Measurements from ENCODE around the gene ARPC5L.

Gene ARPC5L

GRCh38 chr9:124814164-124814535 is 47.8 kb upstream of the ARPC5L start:
- TF ChIP-seq SIN3A (IDR thresholded peaks at IDR 0.05; ENCODE audit: borderline replicate concordance, insufficient read depth, low read length) (no peak), TAF1 (IDR thresholded peaks at IDR 0.05; ENCODE audit: borderline replicate concordance, insufficient read depth, low read length) (no peak), REST (IDR thresholded peaks at IDR 0.05; ENCODE audit: insufficient read depth in 1 of 2, low read depth in 2 of 2, low read length in 2 of 2) (no peak), POLR2AphosphoS5 (IDR thresholded peaks at IDR 0.05; ENCODE audit: low read depth, low read length) (no peak), FOXP2 (optimal IDR thresholded peaks at IDR 0.05; ENCODE audit: borderline replicate concordance, extremely low read depth, extremely low read length, insufficient read depth) (no peak)

GRCh38 chr9:124815601-124816000 is 46.3 kb upstream of the ARPC5L start:
- TF ChIP-seq FOXP2 (optimal IDR thresholded peaks at IDR 0.05; ENCODE audit: borderline replicate concordance, extremely low read depth, extremely low read length, insufficient read depth) (no peak), SIN3A (IDR thresholded peaks at IDR 0.05; ENCODE audit: borderline replicate concordance, insufficient read depth, low read length) (no peak), TAF1 (IDR thresholded peaks at IDR 0.05; ENCODE audit: borderline replicate concordance, insufficient read depth, low read length) (no peak), REST (IDR thresholded peaks at IDR 0.05; ENCODE audit: insufficient read depth in 1 of 2, low read depth in 2 of 2, low read length in 2 of 2) (no peak), POLR2AphosphoS5 (IDR thresholded peaks at IDR 0.05; ENCODE audit: low read depth, low read length) (no peak)

GRCh38 chr9:124818431-124819281 is 43.3 kb upstream of the ARPC5L start:
- TF ChIP-seq REST (IDR thresholded peaks at IDR 0.05; ENCODE audit: insufficient read depth in 1 of 2, low read depth in 2 of 2, low read length in 2 of 2) (no peak), POLR2AphosphoS5 (IDR thresholded peaks at IDR 0.05; ENCODE audit: low read depth, low read length) (no peak), TAF1 (IDR thresholded peaks at IDR 0.05; ENCODE audit: borderline replicate concordance, insufficient read depth, low read length) (no peak), SIN3A (IDR thresholded peaks at IDR 0.05; ENCODE audit: borderline replicate concordance, insufficient read depth, low read length) (no peak), FOXP2 (optimal IDR thresholded peaks at IDR 0.05; ENCODE audit: borderline replicate concordance, extremely low read depth, extremely low read length, insufficient read depth) (no peak)

GRCh38 chr9:124820698-124821623 is 41.0 kb upstream of the ARPC5L start:
- TF ChIP-seq POLR2AphosphoS5 (IDR thresholded peaks at IDR 0.05; ENCODE audit: low read depth, low read length): no peak
- TF ChIP-seq FOXP2 (optimal IDR thresholded peaks at IDR 0.05; ENCODE audit: borderline replicate concordance, extremely low read depth, extremely low read length, insufficient read depth): no peak
- TF ChIP-seq REST (IDR thresholded peaks at IDR 0.05; ENCODE audit: insufficient read depth in 1 of 2, low read depth in 2 of 2, low read length in 2 of 2): no peak
- TF ChIP-seq SIN3A (IDR thresholded peaks at IDR 0.05; ENCODE audit: borderline replicate concordance, insufficient read depth, low read length): no peak
- TF ChIP-seq TAF1 (IDR thresholded peaks at IDR 0.05; ENCODE audit: borderline replicate concordance, insufficient read depth, low read length): no peak
